ENCODE measurements around the gene HEMGN.
A peak's percentile ranks its signal among the peaks of the same experiment; 100 is the strongest.

HEMGN gene

DNA sequence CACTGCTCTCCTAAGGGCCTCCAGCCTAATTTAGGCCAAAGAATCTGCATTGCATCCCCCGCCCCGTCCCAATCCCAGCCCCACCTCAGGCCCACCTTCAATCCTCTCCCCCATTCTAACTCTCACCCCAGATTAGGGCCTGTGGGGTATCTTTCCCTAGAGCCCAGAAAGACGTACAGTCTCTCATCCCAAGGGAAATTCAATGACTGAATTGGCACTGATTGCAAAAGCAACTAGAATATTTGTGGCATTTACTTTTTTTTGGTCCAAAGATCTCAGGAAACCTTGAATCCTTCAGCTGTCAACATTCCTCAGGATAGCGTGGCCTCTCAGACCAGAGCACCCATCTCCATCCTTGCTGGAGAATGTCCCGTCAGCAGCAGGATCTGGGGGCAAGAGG, 46.2 kb downstream of the HEMGN start:
- DNase-seq: no peak

DNA sequence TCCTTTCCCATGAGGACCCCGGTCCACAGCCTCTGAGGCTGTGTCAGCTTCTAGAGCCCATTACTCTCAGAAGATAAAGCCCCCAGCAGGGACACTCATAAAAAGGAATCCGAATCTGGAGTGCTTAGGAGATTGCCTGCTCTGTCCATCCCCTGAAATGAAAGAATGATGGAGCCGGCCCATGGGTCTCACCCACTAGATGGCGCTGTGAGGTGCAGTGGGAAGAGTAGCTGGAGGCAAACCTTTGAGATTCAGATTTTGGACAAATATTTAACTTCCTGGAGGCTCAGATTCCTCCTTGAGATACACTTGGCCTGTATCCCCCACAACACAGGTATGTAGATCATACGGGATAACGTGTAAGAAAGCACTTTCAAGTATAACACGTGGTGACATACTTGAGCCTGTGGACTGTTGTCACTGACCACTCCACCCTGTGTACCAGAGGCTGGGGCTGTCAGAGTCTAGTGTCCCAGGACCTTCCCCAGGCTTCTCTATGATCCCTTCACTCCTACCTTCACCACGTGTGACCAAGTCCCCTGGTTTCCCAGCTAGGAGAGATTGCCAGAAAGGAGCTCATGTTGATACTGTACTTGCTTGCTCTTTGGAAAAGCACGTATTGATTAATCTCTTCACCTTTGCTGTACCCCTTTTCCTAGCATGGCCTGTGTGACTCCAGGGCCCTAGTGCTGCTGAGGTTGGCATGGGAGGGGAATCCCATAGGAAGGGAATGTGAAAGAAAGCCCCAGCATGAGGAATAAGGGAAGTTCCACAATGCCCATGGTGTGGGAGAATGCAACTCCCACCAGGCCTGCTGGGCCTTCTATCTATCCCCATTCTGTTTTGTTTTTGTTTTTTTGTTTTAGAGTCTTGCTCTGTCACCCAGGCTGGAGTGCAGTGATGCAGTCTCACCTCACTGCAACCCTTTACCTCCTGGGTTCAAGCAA, 47.8 kb downstream of the HEMGN start:
- peak; percentile 12 for DNase-seq

- no peak for DNase-seq
Observed at GRCh38 chr9:97880336-97880735, 57.6 kb downstream of the HEMGN start.
